Mucosa of rectum (tissue), 2 donors: ENCODE measurements around the gene C6orf136.
"Not testable (repeated sequence)": the region's sequence is repeated elsewhere in the genome, so short reads cannot be mapped to it uniquely, and the experiment has no call there.

ENCODE experiments used
- H3K27ac ChIP-seq, 2 donors: one replicate each; pipeline ENCODE4 v1.7.0; 2013; ENCODE audit warnings: inconsistent platforms in 2 of 2, low read depth in 2 of 2, low read length in 2 of 2
- H3K27me3 ChIP-seq, 2 donors: one replicate each; pipeline ENCODE4 v1.7.0; 2013; ENCODE audit warnings: low read length in 2 of 2; ENCODE audit not compliant: control insufficient read depth in 2 of 2, insufficient read depth in 2 of 2
- H3K36me3 ChIP-seq, 2 donors: one replicate each; pipeline ENCODE4 v1.7.0; 2013; ENCODE audit warnings: low read length in 2 of 2; ENCODE audit not compliant: control insufficient read depth in 2 of 2, insufficient read depth in 2 of 2
- H3K4me1 ChIP-seq, 2 donors: one replicate each; pipeline ENCODE4 v1.7.0; 2013; ENCODE audit warnings: low read length in 2 of 2, mild to moderate bottlenecking in 1 of 2; ENCODE audit not compliant: control insufficient read depth in 2 of 2, insufficient read depth in 2 of 2
- H3K4me3 ChIP-seq, 2 donors: one replicate each; pipeline ENCODE4 v1.7.0; 2013; ENCODE audit warnings: low read length in 2 of 2
- H3K9ac ChIP-seq, 2 donors: one replicate each; pipeline ENCODE4 v1.7.0; 2013; ENCODE audit warnings: low read length in 2 of 2, low read depth in 1 of 2, mild to moderate bottlenecking in 1 of 2
- H3K9me3 ChIP-seq, 2 donors: one replicate each; pipeline ENCODE4 v1.7.0; 2013; ENCODE audit warnings: low read length in 2 of 2; ENCODE audit not compliant: control insufficient read depth in 2 of 2
- donor health status: healthy.
- donor health status: Normal muscosa, but diverticular disease.

Gene C6orf136

GRCh38 chr6:30657454-30657853 is 10.5 kb downstream of the C6orf136 start:
- no peak overlapping the region for H3K9ac ChIP-seq
- peaks cover 78 to 86% of the 10 kb centered on the region in 2 donors for H3K36me3 ChIP-seq
- H3K9me3 ChIP-seq: no peaks in the 10 kb centered on the region
- no peak overlapping the region for H3K4me3 ChIP-seq
- peaks cover 0 to 3% of the 10 kb centered on the region in 2 donors for H3K4me1 ChIP-seq
- no peaks in the 10 kb centered on the region for H3K27me3 ChIP-seq
- no peak overlapping the region for H3K27ac ChIP-seq

GRCh38 chr6:30657922-30658321 is 11.0 kb downstream of the C6orf136 start:
- not testable (repeated sequence) for H3K4me3 ChIP-seq, H3K9ac ChIP-seq, H3K27ac ChIP-seq, H3K9me3 ChIP-seq, H3K4me1 ChIP-seq, H3K27me3 ChIP-seq
- peaks cover 78 to 86% of the 10 kb centered on the region in 2 donors for H3K36me3 ChIP-seq

GRCh38 chr6:30664994-30665767 is 18.2 kb downstream of the C6orf136 start:
- Histone ChIP-seq H3K4me1 (no peaks in the 10 kb centered on the region), H3K4me3 (no peak overlapping the region), H3K27ac (no peak overlapping the region), H3K36me3 (peaks cover 52 to 67% of the 10 kb centered on the region in 2 donors), H3K9me3 (no peaks in the 10 kb centered on the region), H3K27me3 (no peaks in the 10 kb centered on the region), H3K9ac (no peak overlapping the region)

GRCh38 chr6:30666300-30666699 is 19.4 kb downstream of the C6orf136 start:
- not testable (repeated sequence) for H3K4me1 ChIP-seq, H3K27me3 ChIP-seq, H3K9ac ChIP-seq, H3K9me3 ChIP-seq, H3K4me3 ChIP-seq, H3K27ac ChIP-seq
- peaks cover 56 to 71% of the 10 kb centered on the region in 2 donors for H3K36me3 ChIP-seq

GRCh38 chr6:30670760-30671527 is 24.0 kb downstream of the C6orf136 start:
- Histone ChIP-seq H3K4me3 (no peak overlapping the region), H3K36me3 (peaks cover 19 to 32% of the 10 kb centered on the region in 2 donors), H3K9ac (no peak overlapping the region), H3K27me3 (no peaks in the 10 kb centered on the region), H3K27ac (no peak overlapping the region), H3K4me1 (peaks cover 10 to 16% of the 10 kb centered on the region in 2 donors), H3K9me3 (no peaks in the 10 kb centered on the region)

GRCh38 chr6:30672445-30673253 is 25.7 kb downstream of the C6orf136 start, which contains the start of gene DHX16:
Gene DHX16, minus strand, starts transcription at chr6:30673006. Its CDS starts 165 bp downstream, at chr6:30672841.
- Histone ChIP-seq H3K27ac (peak within 1 kb of the TSS; percentile 77 to 82), H3K4me3 (peak within 1 kb of the TSS; percentile 92), H3K27me3 (no peaks in the 10 kb centered on the region), H3K36me3 (peaks cover 26 to 38% of the 10 kb centered on the region in 2 donors), H3K4me1 (peaks cover 10 to 16% of the 10 kb centered on the region in 2 donors), H3K9me3 (no peaks in the 10 kb centered on the region), H3K9ac (peak within 1 kb of the TSS; percentile 85 to 90)

- peaks cover 18 to 22% of the 10 kb centered on the region in 2 donors for H3K4me1 ChIP-seq
- no peaks in the 10 kb centered on the region for H3K27me3 ChIP-seq
- H3K9me3 ChIP-seq: no peaks in the 10 kb centered on the region
- H3K9ac ChIP-seq: no peak overlapping the region
- peaks cover 12 to 22% of the 10 kb centered on the region in 2 donors for H3K36me3 ChIP-seq
- no peak overlapping the region for H3K4me3 ChIP-seq
- H3K27ac ChIP-seq: no peak overlapping the region
These were observed 29.8 kb downstream of the C6orf136 start for GRCh38 chr6:30676660-30677285.

- Histone ChIP-seq H3K27me3 (no peaks in the 10 kb centered on the region), H3K9ac (no peak overlapping the region), H3K9me3 (no peaks in the 10 kb centered on the region), H3K36me3 (peaks cover 12 to 22% of the 10 kb centered on the region in 2 donors), H3K27ac (peak overlapping the region in 1 of 2 donors; percentile 48), H3K4me3 (peak overlapping the region in 1 of 2 donors; percentile 52), H3K4me1 (peaks cover 16 to 25% of the 10 kb centered on the region in 2 donors)
These were observed 32.2 kb downstream of the C6orf136 start for GRCh38 chr6:30678964-30679726.
